ENCODE results near the gene HMCN1.

HMCN1 gene

DNA sequence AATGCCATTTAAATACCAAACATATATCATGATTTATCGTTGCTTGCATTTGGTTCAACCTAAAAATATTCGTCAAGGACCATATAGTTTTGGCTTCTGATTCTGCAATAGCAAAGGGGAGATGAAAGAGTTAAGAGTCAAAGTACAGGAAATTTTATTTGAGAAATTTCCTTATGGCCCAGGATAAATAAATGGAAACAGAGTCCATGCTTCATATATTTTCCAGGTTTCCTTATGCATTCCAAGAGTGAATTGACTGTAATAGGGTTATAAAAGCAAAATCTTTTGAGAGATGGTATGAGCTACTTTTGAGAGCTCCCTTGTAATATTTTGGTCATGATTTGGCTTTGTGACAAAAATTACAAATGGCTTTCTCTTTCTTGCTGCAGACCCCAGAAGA lies 140.1 kb downstream of the HMCN1 start:
- Histone ChIP-seq H3K9me3 (ENCODE audit: low read length) (no peaks in the 10 kb centered on the region), H3K27ac (ENCODE audit: low read depth, low read length, poor library complexity, severe bottlenecking) (no peak overlapping the region), H3K4me3 (ENCODE audit: low read depth, low read length, poor library complexity, severe bottlenecking) (no peak overlapping the region), H3K9me2 (ENCODE audit: low read depth, low read length) (no peaks in the 10 kb centered on the region), H4K20me1 (ENCODE audit: insufficient read depth, low read length) (no peaks in the 10 kb centered on the region), H3K36me3 (ENCODE audit: insufficient read depth, low read length) (no peaks in the 10 kb centered on the region), H2AFZ (ENCODE audit: low read length) (no peak overlapping the region), H3K4me2 (ENCODE audit: low read length) (no peak overlapping the region), H3F3A (ENCODE audit: insufficient read depth, low read length) (no peaks in the 10 kb centered on the region), H3K27me3 (ENCODE audit: insufficient read depth, low read length) (no peaks in the 10 kb centered on the region), H3K79me2 (ENCODE audit: insufficient read depth, low read length) (no peaks in the 10 kb centered on the region), H3K9ac (ENCODE audit: low read length) (no peak overlapping the region), H3K4me1 (ENCODE audit: insufficient read depth, low read length, severe bottlenecking) (no peaks in the 10 kb centered on the region)
- no peak for TF ChIP-seq EZH2 (IDR thresholded peaks at IDR 0.05; ENCODE audit: borderline replicate concordance, low read length)
- TF ChIP-seq, protein P1, sequence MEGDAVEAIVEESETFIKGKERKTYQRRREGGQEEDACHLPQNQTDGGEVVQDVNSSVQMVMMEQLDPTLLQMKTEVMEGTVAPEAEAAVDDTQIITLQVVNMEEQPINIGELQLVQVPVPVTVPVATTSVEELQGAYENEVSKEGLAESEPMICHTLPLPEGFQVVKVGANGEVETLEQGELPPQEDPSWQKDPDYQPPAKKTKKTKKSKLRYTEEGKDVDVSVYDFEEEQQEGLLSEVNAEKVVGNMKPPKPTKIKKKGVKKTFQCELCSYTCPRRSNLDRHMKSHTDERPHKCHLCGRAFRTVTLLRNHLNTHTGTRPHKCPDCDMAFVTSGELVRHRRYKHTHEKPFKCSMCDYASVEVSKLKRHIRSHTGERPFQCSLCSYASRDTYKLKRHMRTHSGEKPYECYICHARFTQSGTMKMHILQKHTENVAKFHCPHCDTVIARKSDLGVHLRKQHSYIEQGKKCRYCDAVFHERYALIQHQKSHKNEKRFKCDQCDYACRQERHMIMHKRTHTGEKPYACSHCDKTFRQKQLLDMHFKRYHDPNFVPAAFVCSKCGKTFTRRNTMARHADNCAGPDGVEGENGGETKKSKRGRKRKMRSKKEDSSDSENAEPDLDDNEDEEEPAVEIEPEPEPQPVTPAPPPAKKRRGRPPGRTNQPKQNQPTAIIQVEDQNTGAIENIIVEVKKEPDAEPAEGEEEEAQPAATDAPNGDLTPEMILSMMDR (IDR thresholded peaks at IDR 0.05; ENCODE audit: low read length): no peak

DNA sequence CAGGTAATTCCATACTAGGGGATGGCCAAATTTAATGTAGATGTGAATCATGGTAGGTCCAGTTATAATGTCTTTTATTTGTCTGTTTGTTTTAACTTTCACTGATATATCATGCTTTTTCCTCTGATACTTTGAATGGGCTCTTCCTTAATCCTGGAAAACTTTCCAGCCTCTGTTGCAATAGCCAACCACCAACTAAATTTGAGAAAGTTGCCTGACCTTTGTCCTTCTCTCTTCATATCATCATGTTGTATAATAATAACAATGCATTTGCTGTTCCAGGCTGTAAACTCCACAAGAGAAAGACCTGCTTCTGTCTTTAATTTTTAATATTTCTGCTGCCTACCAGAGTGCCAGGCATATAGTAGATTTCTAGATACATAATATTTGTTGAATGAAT lies 146.1 kb downstream of the HMCN1 start:
- no peak overlapping the region for H3K4me3 ChIP-seq (ENCODE audit: low read depth, low read length, poor library complexity, severe bottlenecking)
- H3K27me3 ChIP-seq (ENCODE audit: insufficient read depth, low read length): no peaks in the 10 kb centered on the region
- no peak overlapping the region for H2AFZ ChIP-seq (ENCODE audit: low read length)
- no peak overlapping the region for H3K4me2 ChIP-seq (ENCODE audit: low read length)
- no peak for TF ChIP-seq EZH2 (IDR thresholded peaks at IDR 0.05; ENCODE audit: borderline replicate concordance, low read length)
- TF ChIP-seq, protein P1 (IDR thresholded peaks at IDR 0.05; ENCODE audit: low read length): no peak
- no peaks in the 10 kb centered on the region for H4K20me1 ChIP-seq (ENCODE audit: insufficient read depth, low read length)
- no peaks in the 10 kb centered on the region for H3K79me2 ChIP-seq (ENCODE audit: insufficient read depth, low read length)
- no peak overlapping the region for H3K9ac ChIP-seq (ENCODE audit: low read length)
- H3K27ac ChIP-seq (ENCODE audit: low read depth, low read length, poor library complexity, severe bottlenecking): no peak overlapping the region
- no peaks in the 10 kb centered on the region for H3K9me3 ChIP-seq (ENCODE audit: low read length)
- no peaks in the 10 kb centered on the region for H3K9me2 ChIP-seq (ENCODE audit: low read depth, low read length)
- no peaks in the 10 kb centered on the region for H3F3A ChIP-seq (ENCODE audit: insufficient read depth, low read length)
- no peaks in the 10 kb centered on the region for H3K4me1 ChIP-seq (ENCODE audit: insufficient read depth, low read length, severe bottlenecking)
- H3K36me3 ChIP-seq (ENCODE audit: insufficient read depth, low read length): no peaks in the 10 kb centered on the region

DNA sequence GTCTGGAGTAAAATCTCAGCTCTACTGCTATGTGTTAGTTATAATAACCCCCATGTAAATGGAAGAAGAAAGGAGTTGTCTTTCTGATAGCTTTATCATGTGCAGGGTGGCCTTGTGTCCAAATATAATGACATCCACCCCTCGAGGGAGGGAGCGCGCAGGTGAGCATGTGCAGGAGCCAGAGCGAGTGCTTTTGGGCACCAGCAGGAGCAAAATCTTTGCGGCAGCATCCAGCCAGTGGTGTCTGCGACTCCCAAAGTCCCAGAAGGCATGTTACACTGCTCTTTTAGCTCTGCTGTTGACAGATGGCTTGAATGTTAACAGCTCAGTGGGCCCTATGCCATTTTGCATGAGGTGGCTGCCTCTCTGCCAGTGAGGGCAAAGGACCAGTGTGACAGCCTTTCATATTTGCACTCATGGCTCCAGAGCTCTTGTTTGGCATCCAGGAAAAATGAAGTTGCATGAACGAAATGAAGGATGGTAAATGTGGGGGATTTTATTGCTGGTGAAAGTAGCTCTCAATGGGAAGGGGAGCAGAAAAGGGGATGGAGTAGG lies 146.7 kb downstream of the HMCN1 start:
- H3K9me2 ChIP-seq (ENCODE audit: low read depth, low read length): no peaks in the 10 kb centered on the region
- no peak overlapping the region for H3K4me3 ChIP-seq (ENCODE audit: low read depth, low read length, poor library complexity, severe bottlenecking)
- H3K27me3 ChIP-seq (ENCODE audit: insufficient read depth, low read length): no peaks in the 10 kb centered on the region
- H3K4me1 ChIP-seq (ENCODE audit: insufficient read depth, low read length, severe bottlenecking): no peaks in the 10 kb centered on the region
- no peaks in the 10 kb centered on the region for H3K9me3 ChIP-seq (ENCODE audit: low read length)
- no peak overlapping the region for H3K27ac ChIP-seq (ENCODE audit: low read depth, low read length, poor library complexity, severe bottlenecking)
- H3K4me2 ChIP-seq (ENCODE audit: low read length): no peak overlapping the region
- H3K36me3 ChIP-seq (ENCODE audit: insufficient read depth, low read length): no peaks in the 10 kb centered on the region
- no peaks in the 10 kb centered on the region for H4K20me1 ChIP-seq (ENCODE audit: insufficient read depth, low read length)
- H3K9ac ChIP-seq (ENCODE audit: low read length): no peak overlapping the region
- no peak overlapping the region for H2AFZ ChIP-seq (ENCODE audit: low read length)
- H3F3A ChIP-seq (ENCODE audit: insufficient read depth, low read length): no peaks in the 10 kb centered on the region
- TF ChIP-seq, protein P1 (IDR thresholded peaks at IDR 0.05; ENCODE audit: low read length): no peak
- TF ChIP-seq EZH2 (IDR thresholded peaks at IDR 0.05; ENCODE audit: borderline replicate concordance, low read length): no peak
- H3K79me2 ChIP-seq (ENCODE audit: insufficient read depth, low read length): no peaks in the 10 kb centered on the region
